Renal pelvis (tissue), 4 donors: ENCODE data around the gene CCDC85C. TPM values are rescaled to one million over a fixed set of nuclear protein-coding genes. Genes with fewer than 3 reads are reported as not detected.

ENCODE experiments used
- DNase-seq: peaks from one replicate; pipeline ENCODE4 v3.0.0-alpha.2; 2013
- polyA plus RNA-seq, 3 donors: library from polyadenylated mRNA; unstranded; fragments of 120-200 nt; gene quantifications; one replicate each; pipeline ENCODE4 v1.2.1, GENCODE V29; 2013; ENCODE audit not compliant: insufficient read length in 3 of 3

The CCDC85C gene
- polyA plus RNA-seq, 3 donors, result 28.9 to 36.7 (median 34.5) TPM

DNA sequence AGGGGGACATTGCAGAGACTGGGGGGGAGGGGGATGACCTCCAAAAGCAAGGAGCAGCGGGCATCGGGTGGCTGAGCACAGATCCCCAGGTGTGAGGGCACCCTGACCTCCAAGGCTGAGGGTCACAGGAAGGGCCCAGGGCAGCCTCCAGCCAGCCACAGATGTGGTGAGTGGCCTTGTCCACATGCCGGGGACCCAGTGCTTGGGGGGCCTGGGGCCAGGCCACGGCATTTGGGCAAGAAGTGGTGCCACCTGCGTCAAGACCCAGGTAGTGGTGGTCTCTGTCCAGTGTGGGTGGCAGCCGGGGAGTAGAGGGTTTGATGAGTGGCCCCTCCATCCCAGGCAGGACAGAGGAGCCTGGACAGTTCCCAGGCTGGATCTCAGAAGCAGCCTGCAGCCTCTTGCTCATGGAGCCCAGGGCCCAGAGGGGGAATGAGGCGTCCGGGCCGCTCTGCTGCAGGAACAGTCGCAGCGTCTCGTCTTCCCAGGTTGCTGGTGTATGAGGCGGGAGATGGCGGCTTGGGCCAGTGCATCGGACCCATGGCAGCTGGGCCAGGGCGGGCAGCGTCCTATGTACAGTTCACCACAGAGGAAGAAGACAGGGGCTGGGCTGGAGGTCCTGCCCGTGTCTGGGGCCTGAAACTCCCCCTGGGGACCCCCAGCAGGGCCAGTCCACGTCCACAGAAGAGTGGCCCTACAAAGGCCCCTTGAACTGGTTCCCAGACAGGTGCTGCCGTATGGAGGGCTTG, 89.3 kb downstream of the CCDC85C start:
- DNase-seq, result no peak

DNA sequence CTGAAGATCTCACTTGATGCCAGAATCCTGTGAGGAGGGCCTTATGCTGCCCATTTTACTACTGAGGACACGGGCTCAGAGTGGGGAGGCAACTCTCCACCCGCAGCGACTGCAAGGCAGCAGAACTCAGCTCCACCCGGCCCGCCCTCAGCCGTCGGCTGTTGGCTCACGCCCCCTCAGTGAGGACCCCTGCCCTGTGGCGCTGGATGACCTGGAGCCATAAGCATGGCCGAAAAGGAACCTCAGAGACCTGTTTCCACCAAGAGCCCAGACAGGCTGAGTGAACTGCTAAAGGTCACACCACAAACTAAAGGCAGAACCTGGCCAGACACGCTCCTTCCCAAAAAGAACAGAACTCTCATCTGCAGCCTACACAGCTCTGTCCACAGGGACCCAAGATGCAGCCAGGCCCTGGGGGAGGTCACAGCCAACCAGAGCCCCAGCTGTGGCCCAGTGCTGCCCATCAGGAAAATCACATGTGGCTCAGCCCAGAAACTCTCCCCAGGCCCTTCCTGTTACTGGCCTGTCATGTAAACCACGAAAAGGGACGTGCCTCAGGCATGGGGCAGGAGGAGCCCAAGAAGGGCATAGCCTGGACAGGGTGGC, 90.0 kb downstream of the CCDC85C start:
- DNase-seq, result no peak

DNA sequence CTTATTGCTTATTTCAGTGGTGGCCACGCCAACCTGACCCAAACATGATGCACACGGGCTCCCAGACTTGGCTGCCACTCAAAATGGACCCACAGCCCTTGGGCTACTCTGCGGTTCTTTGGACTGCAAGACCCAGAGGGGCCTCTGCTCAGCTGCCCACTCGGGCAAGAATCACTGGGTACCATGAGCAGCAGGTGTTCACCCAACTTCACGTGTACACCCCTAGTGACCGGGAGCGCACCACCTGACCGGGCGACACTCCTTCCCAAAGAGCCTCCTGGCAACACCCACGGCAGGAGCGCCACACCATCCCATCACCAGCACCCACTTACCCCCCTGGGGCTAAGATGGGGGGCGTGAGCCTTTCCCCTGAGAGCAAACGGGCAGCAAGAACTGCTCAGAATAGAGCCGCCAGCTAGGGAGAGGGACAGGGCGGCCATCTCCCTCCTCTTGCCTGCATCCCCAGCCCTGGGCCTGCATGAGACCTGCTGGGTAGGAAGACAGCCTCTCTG, 90.8 kb downstream of the CCDC85C start:
- DNase-seq, result no peak

DNA sequence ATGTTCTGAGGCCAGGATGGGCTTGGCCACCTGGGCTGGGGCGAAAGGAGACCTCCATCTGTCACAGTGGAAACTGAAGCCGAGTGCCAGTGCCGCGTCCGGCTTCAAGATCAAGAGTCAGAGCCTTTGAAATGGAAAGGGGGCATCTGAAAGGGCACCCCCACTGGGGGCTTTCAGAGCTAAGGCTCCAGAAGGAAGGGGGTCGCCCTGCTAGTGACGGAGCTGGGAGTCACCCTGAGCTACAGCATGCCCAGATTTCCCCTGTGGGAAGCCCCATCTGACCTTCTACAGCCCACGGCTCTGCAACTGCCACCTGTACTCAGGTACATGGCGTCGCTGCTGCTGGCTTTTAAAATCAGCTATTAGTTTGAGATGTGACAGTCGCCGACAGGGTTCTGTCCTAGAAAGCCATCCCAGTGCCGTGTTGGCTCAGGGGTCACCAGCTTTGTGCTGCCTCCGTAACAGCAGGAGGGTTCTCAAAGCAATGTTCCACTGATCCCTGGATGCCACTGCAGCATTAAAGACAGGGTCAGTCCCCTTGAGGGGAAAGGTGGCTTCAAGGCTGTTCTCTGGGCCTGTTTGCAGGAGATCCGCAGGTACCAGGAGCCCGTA, 91.3 kb downstream of the CCDC85C start:
- no peak for DNase-seq

DNA sequence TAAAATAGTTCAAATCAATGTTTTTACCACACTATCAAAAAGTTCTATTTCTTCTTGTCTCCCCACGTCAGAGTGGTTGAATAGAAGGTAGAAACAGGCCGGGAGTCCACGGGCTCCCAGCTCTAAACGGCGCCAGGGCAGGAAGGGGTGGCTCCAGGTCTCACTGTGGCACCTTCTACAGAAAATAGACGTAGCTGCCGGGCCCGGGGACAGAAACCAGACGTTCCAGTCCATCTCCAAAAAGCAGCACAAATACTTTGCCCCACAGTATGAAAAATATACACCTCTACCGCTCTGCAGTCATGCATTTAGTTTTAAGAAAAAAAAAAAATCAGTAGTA, 91.9 kb downstream of the CCDC85C start:
- DNase-seq, result no peak

DNA sequence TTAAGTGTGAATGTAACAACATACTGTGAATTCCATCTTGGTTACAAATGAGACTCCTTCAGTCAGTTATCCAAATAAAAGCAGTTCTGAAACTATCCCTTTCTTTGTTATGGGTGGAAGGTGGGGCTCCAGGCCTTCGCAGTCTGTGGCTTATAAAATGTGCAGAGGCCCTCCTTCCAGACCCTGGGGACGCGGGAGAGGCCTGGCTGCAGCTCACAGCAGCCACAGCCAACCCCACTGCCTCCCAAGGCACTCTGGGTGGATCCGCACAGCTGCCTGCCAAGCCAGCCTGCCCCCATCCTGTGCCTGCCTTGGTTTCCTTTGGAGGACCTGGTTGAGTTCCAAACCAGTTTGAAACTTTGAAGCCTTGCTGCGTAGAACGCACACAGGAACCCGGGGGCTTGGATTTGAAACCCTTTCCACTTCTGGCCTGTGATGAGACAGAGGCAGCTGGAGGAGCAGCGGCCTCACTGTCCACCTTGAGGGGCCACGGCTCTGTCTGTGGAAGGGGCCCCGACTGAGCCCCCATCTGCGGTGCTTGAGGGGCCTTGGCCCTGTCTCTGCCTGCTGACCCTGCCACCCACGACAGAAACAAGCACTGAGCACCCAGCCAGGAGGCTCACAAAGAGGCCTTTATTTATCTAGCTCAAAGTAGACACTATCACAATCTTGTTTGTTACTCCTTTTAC, 92.4 kb downstream of the CCDC85C start:
- DNase-seq, result no peak

DNA sequence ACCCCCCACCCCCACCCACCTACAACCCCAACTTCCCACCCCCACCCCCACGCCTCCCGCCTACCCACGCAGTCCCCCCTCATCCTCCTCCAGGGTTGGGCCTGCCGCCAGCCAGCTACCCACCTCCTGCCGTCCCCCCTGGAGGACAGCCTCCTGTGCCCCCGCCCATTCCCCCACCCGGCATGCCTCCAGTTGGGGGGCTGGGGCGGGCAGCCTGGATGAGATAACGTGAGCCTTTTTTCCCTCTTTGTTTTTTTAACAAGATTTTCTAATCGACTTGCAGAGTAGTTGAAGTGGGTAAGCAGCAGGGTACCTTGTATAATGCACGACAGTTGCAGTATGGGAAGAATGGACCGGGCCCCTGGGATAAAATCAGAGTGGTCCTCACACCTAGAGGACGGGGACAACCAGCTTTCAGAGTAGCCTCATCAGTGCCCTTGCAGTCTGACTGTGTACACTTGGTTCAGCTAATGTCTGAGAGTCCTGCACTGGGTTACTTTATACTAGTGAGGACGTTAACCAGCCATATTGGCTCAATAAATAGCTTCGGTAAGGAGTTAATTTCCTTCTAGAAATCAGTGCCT, 93.4 kb downstream of the CCDC85C start:
- no peak for DNase-seq

DNA sequence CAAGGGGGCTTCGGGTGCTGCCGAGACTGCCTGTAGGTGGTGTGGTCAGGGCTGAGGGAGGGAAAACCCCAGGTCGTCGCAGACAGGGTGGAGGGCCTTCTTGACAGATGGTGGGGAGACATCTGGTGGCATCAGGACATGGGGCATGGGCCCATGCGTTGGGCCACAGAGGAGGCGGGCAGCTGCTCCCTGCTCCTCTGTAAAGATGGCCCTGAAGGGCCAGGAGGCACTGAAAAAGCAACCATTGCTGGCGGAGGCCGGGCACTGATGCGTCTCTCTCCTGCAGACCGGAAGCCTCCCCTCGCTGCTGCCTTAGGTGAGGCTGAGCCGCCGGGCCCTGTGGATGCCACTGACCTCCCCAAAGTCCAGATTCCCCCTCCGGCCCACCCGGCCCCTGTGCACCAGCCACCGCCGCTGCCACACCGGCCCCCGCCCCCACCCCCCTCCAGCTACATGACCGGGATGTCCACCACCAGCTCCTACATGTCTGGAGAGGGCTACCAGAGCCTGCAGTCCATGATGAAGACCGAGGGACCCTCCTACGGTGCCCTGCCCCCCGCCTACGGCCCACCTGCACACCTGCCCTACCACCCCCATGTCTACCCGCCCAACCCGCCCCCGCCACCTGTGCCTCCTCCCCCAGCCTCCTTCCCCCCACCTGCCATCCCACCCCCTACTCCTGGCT, 94.0 kb downstream of the CCDC85C start:
- no peak for DNase-seq

DNA sequence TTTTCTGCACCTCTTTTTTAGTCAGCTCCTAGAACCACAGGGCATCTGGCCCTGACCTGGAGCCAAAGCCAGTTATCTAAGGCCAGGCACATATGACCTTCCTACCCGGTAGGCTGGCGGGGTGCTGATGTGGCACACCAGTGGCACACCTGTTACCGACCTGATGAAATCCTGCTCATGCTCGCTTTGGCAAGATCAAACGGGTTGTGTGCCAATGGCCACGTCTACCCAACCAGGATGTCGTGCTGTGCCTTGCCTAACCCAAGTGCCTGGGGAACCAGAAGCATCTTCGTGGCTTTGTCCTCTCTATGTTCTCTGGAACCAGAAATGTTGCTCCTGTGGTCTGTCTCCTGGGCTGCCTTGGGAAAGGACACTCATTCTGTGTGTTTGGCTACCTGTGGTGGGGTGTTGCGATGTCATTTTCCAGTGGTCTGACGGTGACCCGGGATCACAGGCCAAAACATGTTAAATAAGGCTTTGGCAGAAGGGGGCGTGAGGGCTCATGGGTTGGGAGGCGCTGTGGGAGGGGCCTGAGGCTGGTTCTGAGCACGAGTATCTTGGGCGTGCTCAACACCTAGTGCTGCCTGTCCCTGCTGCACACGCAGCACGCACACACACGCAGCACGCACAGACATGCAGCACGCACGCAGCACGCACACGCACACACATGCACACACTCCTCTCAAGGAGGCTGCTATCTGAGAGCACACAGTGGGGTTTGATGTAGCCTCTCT, 94.9 kb downstream of the CCDC85C start:
- DNase-seq, result no peak

DNA sequence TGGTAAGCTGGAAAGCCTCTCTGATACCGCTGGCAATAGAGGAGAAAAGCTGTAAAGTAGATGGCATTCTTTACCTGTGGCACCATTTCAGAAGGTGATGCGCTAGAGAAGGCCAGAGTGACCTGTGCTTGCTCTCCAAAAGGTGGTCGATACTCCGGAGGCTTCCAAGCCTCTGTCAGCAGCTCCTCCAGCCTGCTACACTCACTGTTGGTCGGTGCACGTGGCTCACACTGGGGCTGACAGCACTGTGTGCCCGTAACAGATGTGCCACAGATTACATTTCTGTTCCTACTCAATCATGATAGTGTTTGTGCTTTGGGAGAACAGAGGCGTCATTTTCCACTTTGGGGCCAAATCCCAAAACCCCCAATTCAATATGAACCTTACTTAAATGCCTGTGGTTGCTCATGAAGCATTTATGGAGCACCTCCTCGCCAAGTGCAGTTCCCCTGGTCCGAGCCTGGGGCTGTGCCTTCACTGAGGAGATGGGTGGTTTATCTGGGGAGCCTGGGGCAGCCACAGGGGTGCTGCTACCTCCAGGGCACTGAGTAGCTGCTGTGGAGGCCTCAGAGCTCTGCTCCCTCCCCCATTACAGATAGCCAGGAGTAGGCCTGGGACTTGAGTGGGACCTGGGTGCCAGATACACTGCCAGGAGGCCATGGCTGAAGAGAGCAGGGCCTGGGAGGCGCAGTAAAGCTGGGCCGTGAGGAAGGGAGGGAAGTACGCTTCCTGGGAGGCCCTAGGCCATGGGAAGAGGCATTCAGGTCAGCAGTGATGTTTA, 96.0 kb downstream of the CCDC85C start:
- DNase-seq, result no peak

DNA sequence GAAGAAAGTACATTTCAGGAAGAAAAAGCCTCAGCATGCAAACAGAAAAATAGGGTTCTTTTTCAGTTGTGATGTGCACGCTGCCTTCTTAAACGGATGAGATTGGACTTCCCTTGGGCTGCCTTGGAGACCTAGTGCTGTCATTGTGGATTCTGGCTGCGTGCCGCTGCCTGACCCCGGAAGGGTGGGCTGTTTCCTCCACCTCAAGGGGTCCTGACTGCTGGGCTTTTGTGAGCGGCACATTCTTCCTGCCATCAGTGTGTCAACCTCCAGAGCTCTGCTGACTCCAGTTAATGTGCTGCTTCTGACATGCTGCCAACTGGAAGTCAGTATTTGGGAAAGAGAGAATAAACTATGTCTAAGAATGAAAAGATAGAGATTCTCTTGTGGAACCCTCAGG, 97.7 kb downstream of the CCDC85C start:
- DNase-seq, result no peak

DNA sequence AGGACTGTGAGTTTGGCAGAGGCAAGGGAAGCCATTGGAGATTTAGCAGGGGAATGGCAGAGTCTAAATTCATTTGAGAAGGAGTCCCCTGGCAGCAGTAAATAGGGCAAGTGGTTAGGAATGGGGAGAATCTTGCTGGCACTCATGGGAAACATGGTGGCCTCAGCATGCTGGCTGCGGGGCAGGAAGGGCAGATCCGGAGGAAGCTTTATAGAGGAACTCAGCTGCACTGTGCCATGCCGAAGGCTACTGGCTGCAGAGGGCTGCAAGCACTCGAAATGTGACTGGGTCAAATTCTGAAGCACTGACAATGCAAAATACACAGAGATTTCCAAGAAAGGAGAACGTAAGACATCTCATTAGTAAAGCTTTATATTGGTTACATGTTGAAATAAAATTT, 98.9 kb downstream of the CCDC85C start:
- DNase-seq, result no peak

DNA sequence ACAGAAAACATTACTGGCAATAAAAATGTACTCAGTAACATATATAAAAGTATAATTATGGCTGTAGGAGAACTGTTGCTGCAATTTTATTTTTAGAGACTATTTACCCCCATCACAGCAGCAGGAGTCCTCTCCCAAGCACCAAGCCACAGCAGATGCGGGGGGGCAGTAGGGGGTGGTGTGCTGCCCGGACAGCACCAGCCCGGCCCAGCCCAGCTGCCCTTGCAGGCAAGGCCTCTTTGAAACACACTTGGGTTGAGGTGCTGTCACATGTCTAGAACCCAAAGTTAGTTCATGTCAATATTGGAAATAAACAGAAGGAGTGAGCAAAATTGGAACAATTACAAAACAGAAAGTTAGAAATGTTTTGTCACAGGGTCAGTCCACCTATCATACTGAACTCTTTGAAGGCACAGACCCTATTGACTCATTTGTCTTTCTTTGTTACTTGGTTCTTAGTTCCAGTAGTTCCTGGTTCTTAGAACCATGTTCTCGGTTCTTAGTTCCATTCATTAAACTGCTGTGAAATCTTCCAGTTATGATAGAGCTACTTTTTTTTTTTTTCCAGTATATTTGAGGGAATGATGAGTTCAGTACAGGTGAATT, 100.1 kb downstream of the CCDC85C start:
- DNase-seq, result no peak

DNA sequence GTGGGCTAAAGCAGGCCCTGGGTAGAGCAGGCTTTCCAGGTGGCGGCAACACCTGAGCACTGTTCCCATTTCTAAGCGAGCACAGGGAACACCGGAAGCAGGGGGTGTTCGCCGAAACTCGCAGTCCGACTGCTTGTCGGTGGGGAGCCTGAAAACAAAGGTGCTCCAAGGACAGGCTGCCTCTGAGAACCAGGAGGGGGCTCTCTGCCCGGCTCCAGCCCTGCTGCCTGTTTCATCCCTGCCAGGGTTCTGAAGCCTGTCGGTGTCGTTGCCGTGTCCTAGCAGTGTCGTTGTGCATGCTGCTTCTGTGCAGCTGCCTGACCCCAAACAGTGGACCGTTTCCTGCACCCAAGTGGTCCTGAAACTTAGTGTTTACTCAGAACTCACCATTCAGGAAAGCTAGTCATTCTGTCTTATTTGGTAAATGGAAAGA, 101.0 kb downstream of the CCDC85C start:
- DNase-seq, result no peak

DNA sequence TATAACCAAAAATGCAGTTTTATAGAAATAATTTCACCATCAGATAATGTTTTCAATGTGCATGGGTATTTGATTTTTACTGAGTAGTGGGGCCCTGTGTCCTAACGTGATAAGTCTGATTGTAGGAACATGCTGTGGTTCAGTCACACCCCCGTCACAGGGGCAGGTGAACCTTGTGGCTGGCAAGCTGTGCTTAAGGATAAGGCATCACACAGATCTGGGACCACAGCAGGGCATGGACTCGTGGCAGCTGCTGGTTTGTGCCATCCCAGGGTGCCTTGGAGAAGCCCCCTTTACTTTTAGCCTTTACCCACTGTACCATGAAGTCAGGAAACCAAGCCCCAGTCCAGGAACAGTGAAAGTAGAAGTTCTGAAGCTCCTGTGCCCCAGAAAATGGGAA, 106.1 kb downstream of the CCDC85C start:
- no peak for DNase-seq

DNA sequence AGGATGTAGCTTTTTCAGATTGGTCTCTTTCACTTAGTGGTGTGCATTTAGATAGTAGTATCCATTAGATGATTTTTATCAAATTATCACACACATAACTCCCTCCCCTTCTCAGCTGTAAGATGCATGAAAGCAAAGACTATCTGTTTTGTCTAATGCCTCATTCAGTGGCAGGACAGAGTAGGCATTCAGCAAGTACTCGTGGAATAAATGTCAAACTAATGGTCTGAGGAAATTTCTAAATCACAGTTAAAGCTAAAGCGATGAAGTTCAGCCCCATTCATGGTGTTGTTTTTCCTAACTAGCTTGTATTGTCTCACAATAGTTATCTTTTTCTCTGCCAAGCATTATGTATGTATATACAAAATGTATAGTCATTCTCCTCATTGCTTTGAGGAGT, 106.7 kb downstream of the CCDC85C start:
- no peak for DNase-seq

DNA sequence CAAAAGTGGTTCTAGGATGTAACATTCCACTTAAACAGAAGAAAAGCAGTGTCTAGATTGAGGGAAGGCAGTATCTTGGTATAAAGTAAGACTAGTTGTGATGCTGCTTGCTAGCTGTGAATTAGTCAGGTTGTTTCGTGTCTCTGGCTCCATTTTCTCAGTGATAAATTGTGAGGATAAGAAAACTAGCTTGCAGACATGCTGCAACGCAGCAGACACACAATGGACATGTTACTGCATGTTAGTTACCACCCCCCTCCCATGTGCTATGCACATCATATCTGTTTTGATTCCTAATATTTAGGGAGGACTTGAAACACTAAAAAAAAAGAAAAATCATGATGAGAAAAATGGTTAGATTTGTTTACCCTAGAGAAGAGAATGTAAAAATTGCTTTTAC, 119.9 kb downstream of the CCDC85C start:
- no peak for DNase-seq

DNA sequence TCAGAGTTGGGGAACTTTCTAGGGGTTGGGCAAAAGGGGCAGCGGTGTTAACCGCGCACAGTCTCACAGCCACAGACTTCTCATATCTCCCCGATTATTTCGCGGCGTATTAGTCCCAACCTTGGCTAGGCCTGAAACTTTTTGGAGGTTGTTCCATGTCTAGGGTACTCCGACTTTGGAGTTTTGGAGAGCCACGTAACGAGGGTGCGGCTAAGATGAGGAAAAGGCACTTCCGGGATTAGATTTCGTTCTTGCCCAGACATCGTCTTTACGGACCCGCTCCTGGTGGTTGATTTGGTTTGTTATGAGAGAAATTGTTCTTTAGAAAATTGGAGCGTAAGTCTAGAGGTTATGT, 122.3 kb downstream of the CCDC85C start:
- DNase-seq, result no peak

DNA sequence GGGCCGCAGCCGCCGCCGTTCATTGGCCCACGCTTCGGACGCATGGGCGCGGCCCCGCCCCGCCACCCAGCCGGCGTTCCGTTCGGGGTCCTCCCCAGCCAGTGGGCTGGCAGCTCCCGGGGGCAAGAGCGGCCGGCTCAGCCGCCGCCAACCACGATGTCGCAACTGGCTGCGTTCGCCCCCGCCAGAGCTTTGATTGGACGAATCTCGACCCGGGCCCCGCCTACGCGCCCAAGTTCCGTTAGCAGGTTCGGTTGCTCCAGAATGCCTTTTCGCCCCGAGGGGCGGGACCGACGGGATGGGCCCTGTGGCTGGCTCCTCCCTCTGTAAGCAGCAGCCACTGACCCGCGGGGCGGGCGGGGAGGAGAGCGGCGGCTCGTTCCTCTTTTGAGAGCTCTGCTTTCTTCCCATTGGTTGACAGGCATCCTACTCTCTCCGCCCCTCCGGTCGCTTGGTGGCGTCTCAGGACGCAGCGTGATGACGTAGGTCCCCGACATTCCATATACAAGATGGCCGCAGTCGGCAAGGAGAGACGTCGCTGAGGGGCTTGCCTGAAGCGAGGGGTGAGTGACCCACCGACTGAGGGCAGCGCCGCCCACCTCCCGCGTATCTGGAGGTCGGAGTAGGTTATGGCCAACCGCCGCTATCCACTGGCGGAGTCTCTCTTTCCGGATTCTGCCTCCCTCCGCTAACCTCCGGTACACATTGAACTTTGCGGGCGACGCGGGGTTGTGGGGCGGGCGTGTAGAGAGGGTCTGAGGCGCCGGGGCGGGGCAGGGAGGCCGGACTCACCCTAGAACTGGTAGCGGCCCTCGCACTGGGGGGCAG, 122.9 kb downstream of the CCDC85C start, which contains the start of gene CCNK:
Gene CCNK, plus strand, starts transcription at position 493 of the 828 bp plus-strand sequence. CDS start 11,269 bp downstream, outside the sequence.
- peak; percentile 100 for DNase-seq
